Heart left ventricle (tissue), 16 donors: ENCODE data around the gene MMP26. TPM values are rescaled to one million over a fixed set of nuclear protein-coding genes. Genes with fewer than 3 reads are reported as not detected.

ENCODE experiments used
- ATAC-seq, 4 donors: fragments of 200-7000 bp; cut with Tn5 transposase; one replicate each; pipeline ENCODE4 v1.9.1; 2020 to 2022; ENCODE audit warnings: moderate library complexity in 4 of 4, mild to moderate bottlenecking in 3 of 4, moderate number of reproducible peaks in 1 of 4
- DNase-seq, 5 donors: peaks; one replicate each; pipeline ENCODE4 v3.0.0-alpha.2; 2020
- H3K27ac ChIP-seq, 12 donors: fragments of 200-600 bp; sonication (generic) in 4 of 12; one replicate each; pipeline versions ENCODE4 v1.5.0 to v1.8.0; 2016 to 2022; ENCODE audit warnings: mild to moderate bottlenecking in 2 of 12
- H3K27me3 ChIP-seq, 9 donors: fragments of 200-600 bp; sonication (generic) in 2 of 9; one replicate each; pipeline versions ENCODE4 v1.5.1 to v1.8.0; 2016 to 2022; ENCODE audit warnings: mild to moderate bottlenecking in 3 of 9
- H3K36me3 ChIP-seq, 9 donors: fragments of 200-600 bp; sonication (generic) in 2 of 9; one replicate each; pipeline versions ENCODE4 v1.5.0 to v1.8.0; 2018 to 2022; ENCODE audit warnings: mild to moderate bottlenecking in 2 of 9
- H3K4me1 ChIP-seq, 12 donors: fragments of 200-600 bp; sonication (generic) in 4 of 12; one replicate each; pipeline versions ENCODE4 v1.5.0 to v1.8.0; 2016 to 2022; ENCODE audit warnings: mild to moderate bottlenecking in 3 of 12
- H3K4me3 ChIP-seq, 12 donors: fragments of 200-600 bp; sonication (generic) in 4 of 12; one replicate each; pipeline versions ENCODE4 v1.5.0 to v1.8.0; 2017 to 2022; ENCODE audit warnings: mild to moderate bottlenecking in 9 of 12, moderate library complexity in 4 of 12
- H3K9me3 ChIP-seq, 12 donors: fragments of 200-600 bp; sonication (generic) in 4 of 12; one replicate each; pipeline versions ENCODE4 v1.5.0 to v1.8.0; 2016 to 2022; ENCODE audit warnings: mild to moderate bottlenecking in 1 of 12
- POLR2A ChIP-seq, 2 donors: fragments of 450-650 bp; IDR thresholded peaks; one replicate each; pipeline ENCODE4 v1.6.1; 2017; ENCODE audit warnings: antibody characterized with exemption in 2 of 2, mild to moderate bottlenecking in 2 of 2, moderate library complexity in 2 of 2
- WGBS, 4 donors: extraction: QIAGEN DNeasy Blood & Tissue Kit in 2 of 4; methylation state at CpG; one replicate each; pipeline versions ENCODE4 v1.1.5 to v1.1.7; 2013 to 2018; 5-methylcytosine and 5-hydroxymethylcytosine counted together
- intact Hi-C, 10 donors: fragments of 100-400 bp; cut with DNase I; formaldehyde crosslinking; loops; one replicate each; pipeline versions ENCODE4 v1.11.1 to v1.14.2; 2022
- polyA plus RNA-seq, 2 donors: library from polyadenylated mRNA; stranded (reverse); fragments of 200-250 nt; gene quantifications; one replicate each; pipeline ENCODE4 v1.2.3, GENCODE V29; 2013
- total RNA-seq, 9 donors: library from RNA; depleted of rRNA in 2 of 9; stranded (reverse); fragments of >200 nt in 2 of 9; fragmentation: NEBNext Ultra II Directional in 3 of 9; extraction: Animal tissue kit (Norgen Biotek cat#: 25700) in 3 of 9; gene quantifications; one replicate each; pipeline versions ENCODE4 v1.1.0 to v1.2.4, GENCODE V29; 2016 to 2023
- TF ChIP-seq, protein P1 (sequence below), 12 donors: fragments of 200-600 bp; sonication (generic) in 4 of 12; IDR thresholded peaks; one replicate each; pipeline versions ENCODE4 v1.5.0 to v1.8.0; 2018 to 2022; ENCODE audit warnings: antibody characterized with exemption in 12 of 12, mild to moderate bottlenecking in 5 of 12
- donor health status: ischemic (EF 13 %, LVEDD 7.1; RV severe dilation, severe dysfunction).
- donor health status: healthy with polysubstance abuse.
- donor health status: DM: no; HTN: yes; CAD: no.
- donor health status: DM: no; HTN: no; CAD: no.
- donor health status: ischemic (EF 25% LVEDD 6.9; RV normal size, moderate dysfunction).
- donor health status: ischemic (EF 25% LVEDD 5.7; RV mildly dilated, moderate dysfunction).
- donor health status: healthy.
- donor health status: DM: yes; HTN: yes; CAD: no.
- donor health status: ischemic (EF 35%, LVEDD 5.7; RV mildly dilated, moderate dysfunction).
- donor health status: nonischemic (EF 11% LVEDD 7.7; RV severe dilation, severe dysfunction).
- donor health status: DM: yes; HTN: yes; CAD: no.
- donor health status: PGD.
- donor health status: ischemic (EF 29% LVEDD 5.4; RV normal size, mild dysfunction).
- donor health status: nonischemic (EF 23%, LVEDD 6.1; RV moderate dilation, normal function).

MMP26 gene
- total and polyA plus RNA-seq, 11 donors: not detected

DNA sequence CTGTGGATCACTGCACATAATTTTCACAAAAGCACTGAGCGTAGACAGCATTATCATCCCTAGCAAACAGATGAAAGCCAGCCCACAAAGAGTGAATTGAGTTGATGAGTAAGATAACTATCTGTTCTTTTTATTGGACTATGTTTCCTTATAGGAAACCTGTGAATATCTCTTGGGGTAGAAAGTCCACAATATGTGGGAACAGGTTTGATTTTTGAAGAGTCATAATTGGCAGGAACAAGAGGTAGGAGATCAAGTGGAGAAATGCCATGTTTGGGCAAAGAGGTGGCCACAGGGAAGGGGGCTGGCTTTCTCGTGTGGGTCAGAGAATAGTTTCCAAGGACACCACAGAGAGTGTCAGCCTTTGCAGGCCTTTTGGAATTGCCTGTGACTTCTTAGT is 30.8 kb upstream of the MMP26 start:
- DNase-seq (no peak), ATAC-seq (no peak)
- Histone ChIP-seq H3K9me3 (no peaks in the 10 kb centered on the region), H3K27me3 (no peaks in the 10 kb centered on the region), H3K4me3 (no peak overlapping the region), H3K36me3 (no peaks in the 10 kb centered on the region), H3K27ac (no peak overlapping the region), H3K4me1 (peaks cover 0 to 3% (median 0%) of the 10 kb centered on the region in 12 donors)
- TF ChIP-seq, protein P1, sequence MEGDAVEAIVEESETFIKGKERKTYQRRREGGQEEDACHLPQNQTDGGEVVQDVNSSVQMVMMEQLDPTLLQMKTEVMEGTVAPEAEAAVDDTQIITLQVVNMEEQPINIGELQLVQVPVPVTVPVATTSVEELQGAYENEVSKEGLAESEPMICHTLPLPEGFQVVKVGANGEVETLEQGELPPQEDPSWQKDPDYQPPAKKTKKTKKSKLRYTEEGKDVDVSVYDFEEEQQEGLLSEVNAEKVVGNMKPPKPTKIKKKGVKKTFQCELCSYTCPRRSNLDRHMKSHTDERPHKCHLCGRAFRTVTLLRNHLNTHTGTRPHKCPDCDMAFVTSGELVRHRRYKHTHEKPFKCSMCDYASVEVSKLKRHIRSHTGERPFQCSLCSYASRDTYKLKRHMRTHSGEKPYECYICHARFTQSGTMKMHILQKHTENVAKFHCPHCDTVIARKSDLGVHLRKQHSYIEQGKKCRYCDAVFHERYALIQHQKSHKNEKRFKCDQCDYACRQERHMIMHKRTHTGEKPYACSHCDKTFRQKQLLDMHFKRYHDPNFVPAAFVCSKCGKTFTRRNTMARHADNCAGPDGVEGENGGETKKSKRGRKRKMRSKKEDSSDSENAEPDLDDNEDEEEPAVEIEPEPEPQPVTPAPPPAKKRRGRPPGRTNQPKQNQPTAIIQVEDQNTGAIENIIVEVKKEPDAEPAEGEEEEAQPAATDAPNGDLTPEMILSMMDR (IDR thresholded peaks at IDR 0.05): no peak
- no peak for TF ChIP-seq POLR2A (IDR thresholded peaks at IDR 0.05)
- intact Hi-C loops: no loop called here
- 67 to 82% (median 77%) methylated on average over 2 of the region's 2 CpGs for WGBS, 4 donors

DNA sequence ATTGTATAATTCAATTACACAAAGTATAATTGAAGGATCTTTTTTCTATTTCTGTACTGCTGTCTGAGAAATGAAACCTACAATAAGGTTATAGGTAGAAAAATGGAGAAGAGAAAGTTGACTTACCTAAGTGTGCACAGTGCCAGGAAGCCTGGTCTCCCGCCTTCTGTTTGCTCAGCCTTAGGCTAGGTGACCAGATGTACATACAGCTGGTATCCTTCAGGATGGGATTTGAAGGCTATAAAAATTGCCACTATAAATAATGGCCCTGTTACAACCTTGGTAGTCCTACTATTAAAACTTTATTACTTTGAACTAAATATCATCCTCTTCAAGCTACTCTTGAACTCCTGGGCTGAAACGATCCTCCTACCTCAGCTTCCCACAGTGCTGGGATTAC is 26.6 kb upstream of the MMP26 start:
- Histone ChIP-seq H3K27me3 (no peaks in the 10 kb centered on the region), H3K4me1 (no peaks in the 10 kb centered on the region), H3K27ac (no peak overlapping the region), H3K4me3 (no peak overlapping the region), H3K9me3 (no peaks in the 10 kb centered on the region), H3K36me3 (no peaks in the 10 kb centered on the region)
- intact Hi-C loops: no loop called here
- DNase-seq: no peak
- no peak for TF ChIP-seq POLR2A (IDR thresholded peaks at IDR 0.05)
- TF ChIP-seq, protein P1 (IDR thresholded peaks at IDR 0.05): no peak
- no peak for ATAC-seq
- 92 to 97% (median 94%) methylated on average over 2 of the region's 2 CpGs for WGBS, 4 donors

DNA sequence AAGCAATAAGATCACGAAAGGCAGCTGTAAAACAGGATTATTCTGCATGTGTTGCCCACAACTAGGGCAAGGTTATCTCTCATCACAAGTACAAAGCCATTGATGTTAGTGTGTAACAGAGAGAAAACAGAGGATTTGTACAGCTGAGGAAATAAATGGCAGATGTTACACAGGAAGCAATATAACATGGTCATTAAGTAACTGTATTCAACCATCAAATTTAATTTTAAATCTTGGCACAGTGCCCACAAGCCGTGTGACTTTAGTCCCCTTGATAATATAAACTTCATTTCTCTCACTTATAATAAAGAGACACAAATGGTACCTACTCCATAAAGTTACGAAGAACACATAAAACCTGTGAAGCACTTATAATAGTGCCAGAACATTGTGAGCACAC is 24.2 kb upstream of the MMP26 start:
- H3K4me3 ChIP-seq: no peak overlapping the region
- WGBS, 4 donors: 48 to 52% (median 51%) methylated on average over 3 of the region's 3 CpGs
- H3K9me3 ChIP-seq: no peaks in the 10 kb centered on the region
- H3K4me1 ChIP-seq: no peaks in the 10 kb centered on the region
- ATAC-seq (no peak), DNase-seq (no peak)
- no peaks in the 10 kb centered on the region for H3K36me3 ChIP-seq
- no peaks in the 10 kb centered on the region for H3K27me3 ChIP-seq
- intact Hi-C loops: no loop called here
- H3K27ac ChIP-seq: no peak overlapping the region
- TF ChIP-seq, protein P1 (IDR thresholded peaks at IDR 0.05): no peak
- TF ChIP-seq POLR2A (IDR thresholded peaks at IDR 0.05): no peak

DNA sequence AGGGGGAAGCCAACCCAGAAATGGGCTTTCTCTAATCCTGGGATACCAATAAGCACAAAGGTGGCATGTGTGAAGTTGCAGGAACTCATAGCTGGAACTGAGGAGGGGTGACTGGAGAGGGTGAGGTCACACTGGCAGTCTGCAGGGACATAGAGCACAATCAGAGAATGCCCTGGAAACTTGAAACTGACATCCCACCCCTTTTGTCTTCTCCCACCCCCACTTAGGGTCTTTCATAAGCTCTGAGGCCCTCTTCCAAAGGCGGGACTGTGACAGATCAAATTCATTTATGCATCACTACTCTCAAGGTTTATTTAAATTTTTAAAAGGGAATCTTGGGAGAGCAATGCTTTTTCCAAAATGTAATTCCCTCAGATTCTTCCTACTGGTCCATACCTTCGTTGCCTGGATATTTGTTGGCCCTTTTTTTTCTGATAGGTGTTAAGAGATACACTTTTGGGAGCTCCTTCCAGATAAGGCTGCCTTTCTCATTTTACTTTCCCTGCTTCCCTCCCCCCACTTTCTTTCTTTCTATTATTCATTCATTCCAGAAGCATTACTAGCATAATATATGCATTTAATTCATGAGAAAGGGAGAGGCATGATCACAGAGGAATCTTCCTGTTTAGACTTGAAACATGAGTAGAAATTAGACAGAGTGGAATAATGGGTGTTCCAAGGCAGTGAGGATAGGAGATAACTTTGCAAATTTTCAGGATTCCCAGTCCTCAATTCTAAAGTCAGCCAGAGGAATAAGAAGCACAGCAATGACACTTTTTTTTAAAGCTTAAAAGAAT is 21.8 kb upstream of the MMP26 start:
- Histone ChIP-seq H3K36me3 (no peaks in the 10 kb centered on the region), H3K4me3 (no peak overlapping the region), H3K4me1 (no peaks in the 10 kb centered on the region), H3K27me3 (no peaks in the 10 kb centered on the region), H3K9me3 (no peaks in the 10 kb centered on the region), H3K27ac (no peak overlapping the region)
- TF ChIP-seq, protein P1 (IDR thresholded peaks at IDR 0.05): no peak
- TF ChIP-seq POLR2A (IDR thresholded peaks at IDR 0.05): no peak
- WGBS, 4 donors: 79 to 90% (median 84%) methylated on average over 2 of the region's 2 CpGs
- no peak for DNase-seq
- intact Hi-C loops: no loop called here
- ATAC-seq: no peak
